Mammary epithelial cell (primary cell): ENCODE measurements around the gene ROBO1.

Source experiments
- CTCF ChIP-seq, 2 donors: IDR thresholded peaks in 1 of 2; conservative IDR thresholded peaks in 1 of 2; 2 replicates each; pipeline ENCODE4 v1.5.1; 2011 to 2012; ENCODE audit warnings: inconsistent platforms in 2 of 2, low read length in 2 of 2, mild to moderate bottlenecking in 2 of 2, control low read depth in 1 of 2, low read depth in 1 of 2; ENCODE audit not compliant: insufficient read depth in 1 of 2; ENCODE audit errors: extremely low read depth in 1 of 2
- EZH2 ChIP-seq: IDR thresholded peaks from 2 replicates; pipeline ENCODE4 v1.6.1; 2012; ENCODE audit warnings: low read length, inconsistent platforms, borderline replicate concordance

GRCh38 chr3:78976200-78976599 is 791.6 kb downstream of the ROBO1 start:
- TF ChIP-seq CTCF (conservative IDR thresholded peaks at IDR 0.05 in 1 of 2, IDR thresholded peaks at IDR 0.05 in 1 of 2; ENCODE audit: extremely low read depth in 1 of 2, insufficient read depth in 1 of 2, low read depth in 1 of 2, low read length in 2 of 2) (no peak), EZH2 (no peak)
